Measurements from ENCODE around the gene SDK2. TPM values are rescaled to one million over a fixed set of nuclear protein-coding genes. Genes with fewer than 3 reads are reported as not detected.

Gene SDK2
- total and polyA plus RNA-seq, 3 experiments from 2014 or later: 0.35 to 0.54 (median 0.44) TPM

DNA sequence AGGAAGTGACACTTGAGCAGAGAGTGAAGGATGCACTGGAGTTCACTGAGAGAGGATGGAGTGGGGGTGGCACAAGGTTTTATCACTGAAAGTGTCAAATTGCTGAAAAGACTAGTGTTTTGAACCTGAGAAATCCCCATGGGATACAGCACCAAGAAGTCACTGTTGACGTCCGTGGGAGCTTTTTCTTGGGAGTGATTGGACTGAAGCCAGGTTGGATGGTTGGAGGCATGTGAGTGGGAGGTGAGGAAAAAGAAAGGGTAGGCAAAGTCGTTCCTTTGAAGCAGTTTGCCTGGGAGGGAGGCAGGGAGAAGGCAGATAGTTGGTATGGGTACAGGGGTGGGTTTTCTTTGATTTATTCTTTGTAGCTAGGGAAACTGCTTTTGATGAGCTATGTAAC, 39.9 kb upstream of the SDK2 start:
- H3K27me3 Mint-ChIP-seq: peaks cover 7 to 10% of the 10 kb centered on the region in 2 donors
- POLR2A ChIA-PET: no interaction called here
- no peak for DNase-seq
- CTCF ChIA-PET: no interaction called here
- no peak overlapping the region for H3K4me3 ChIP-seq (ENCODE audit: low read length)
- no peaks in the 10 kb centered on the region for H3K4me1 ChIP-seq (ENCODE audit: insufficient read depth, low read length)
- H3K36me3 Mint-ChIP-seq: peaks cover 0 to 8% (median 0%) of the 10 kb centered on the region in 3 donors
- no peak overlapping the region for H3K27ac Mint-ChIP-seq
- no peak overlapping the region for H3K4me3 Mint-ChIP-seq
- H3K9me3 ChIP-seq (ENCODE audit: low read length): no peaks in the 10 kb centered on the region
- H3K4me1 Mint-ChIP-seq: no peaks in the 10 kb centered on the region
- H3K36me3 ChIP-seq (ENCODE audit: insufficient read depth, low read length): no peaks in the 10 kb centered on the region
- no peak overlapping the region for H3K27ac ChIP-seq (ENCODE audit: low read depth, low read length)
- peaks cover 0 to 10% (median 4%) of the 10 kb centered on the region in 5 donors for H3K9me3 Mint-ChIP-seq
- H3K27me3 ChIP-seq (ENCODE audit: insufficient read depth, low read length, poor library complexity, severe bottlenecking): no peaks in the 10 kb centered on the region

- Mint-ChIP-seq H3K36me3 (peaks cover 0 to 8% (median 0%) of the 10 kb centered on the region in 3 donors), H3K27me3 (peaks cover 7 to 10% of the 10 kb centered on the region in 2 donors), H3K4me1 (no peaks in the 10 kb centered on the region), H3K9me3 (peaks cover 0 to 10% (median 4%) of the 10 kb centered on the region in 5 donors), H3K27ac (no peak overlapping the region), H3K4me3 (no peak overlapping the region)
- ChIA-PET CTCF (no interaction called here), POLR2A (no interaction called here)
- Histone ChIP-seq H3K36me3 (ENCODE audit: insufficient read depth, low read length) (no peaks in the 10 kb centered on the region), H3K4me3 (ENCODE audit: low read length) (no peak overlapping the region), H3K27me3 (ENCODE audit: insufficient read depth, low read length, poor library complexity, severe bottlenecking) (no peaks in the 10 kb centered on the region), H3K9me3 (ENCODE audit: low read length) (no peaks in the 10 kb centered on the region), H3K27ac (ENCODE audit: low read depth, low read length) (no peak overlapping the region), H3K4me1 (ENCODE audit: insufficient read depth, low read length) (no peaks in the 10 kb centered on the region)
- no peak for DNase-seq
Measured at GRCh38 chr17:73683771-73684170, 39.5 kb upstream of the SDK2 start.

- Histone ChIP-seq H3K4me3 (ENCODE audit: low read length) (no peak overlapping the region), H3K4me1 (ENCODE audit: insufficient read depth, low read length) (no peaks in the 10 kb centered on the region), H3K27ac (ENCODE audit: low read depth, low read length) (no peak overlapping the region), H3K36me3 (ENCODE audit: insufficient read depth, low read length) (no peaks in the 10 kb centered on the region), H3K9me3 (ENCODE audit: low read length) (no peaks in the 10 kb centered on the region), H3K27me3 (ENCODE audit: insufficient read depth, low read length, poor library complexity, severe bottlenecking) (no peaks in the 10 kb centered on the region)
- Mint-ChIP-seq H3K9me3 (peaks cover 0 to 10% (median 4%) of the 10 kb centered on the region in 5 donors), H3K4me1 (no peaks in the 10 kb centered on the region), H3K27me3 (peaks cover 10% of the 10 kb centered on the region in 2 donors), H3K36me3 (peaks cover 0 to 8% (median 0%) of the 10 kb centered on the region in 3 donors), H3K4me3 (no peak overlapping the region), H3K27ac (no peak overlapping the region)
- DNase-seq: no peak
- ChIA-PET CTCF (no interaction called here), POLR2A (no interaction called here)
Measured at GRCh38 chr17:73681946-73682345, 37.7 kb upstream of the SDK2 start.

- H3K4me1 ChIP-seq (ENCODE audit: insufficient read depth, low read length): no peaks in the 10 kb centered on the region
- H3K27ac ChIP-seq (ENCODE audit: low read depth, low read length): no peak overlapping the region
- CTCF ChIA-PET: no interaction called here
- no peak for DNase-seq
- H3K36me3 Mint-ChIP-seq: peaks cover 0 to 3% (median 0%) of the 10 kb centered on the region in 3 donors
- peaks cover 0 to 8% (median 4%) of the 10 kb centered on the region in 5 donors for H3K9me3 Mint-ChIP-seq
- no peaks in the 10 kb centered on the region for H3K9me3 ChIP-seq (ENCODE audit: low read length)
- H3K4me3 ChIP-seq (ENCODE audit: low read length): no peak overlapping the region
- no peak overlapping the region for H3K27ac Mint-ChIP-seq
- H3K27me3 Mint-ChIP-seq: peaks cover 12 to 20% of the 10 kb centered on the region in 2 donors
- no peaks in the 10 kb centered on the region for H3K4me1 Mint-ChIP-seq
- H3K36me3 ChIP-seq (ENCODE audit: insufficient read depth, low read length): no peaks in the 10 kb centered on the region
- no peak overlapping the region for H3K4me3 Mint-ChIP-seq
- POLR2A ChIA-PET: no interaction called here
- H3K27me3 ChIP-seq (ENCODE audit: insufficient read depth, low read length, poor library complexity, severe bottlenecking): no peaks in the 10 kb centered on the region
Measured at GRCh38 chr17:73679476-73679875, 35.2 kb upstream of the SDK2 start.

- Histone ChIP-seq H3K9me3 (ENCODE audit: low read length) (no peaks in the 10 kb centered on the region), H3K4me3 (ENCODE audit: low read length) (no peak overlapping the region), H3K36me3 (ENCODE audit: insufficient read depth, low read length) (no peaks in the 10 kb centered on the region), H3K4me1 (ENCODE audit: insufficient read depth, low read length) (no peaks in the 10 kb centered on the region), H3K27me3 (ENCODE audit: insufficient read depth, low read length, poor library complexity, severe bottlenecking) (no peaks in the 10 kb centered on the region), H3K27ac (ENCODE audit: low read depth, low read length) (no peak overlapping the region)
- no peak for DNase-seq
- ChIA-PET POLR2A (interaction anchor here (0.6 kb wide), 1 partner anchor 94 kb away, joined by 3 read pairs; no protein-coding TSS in a partner anchor), CTCF (no interaction called here)
- H3K9me3 Mint-ChIP-seq: peaks cover 0 to 8% (median 4%) of the 10 kb centered on the region in 5 donors
- peaks cover 0 to 3% (median 0%) of the 10 kb centered on the region in 3 donors for H3K36me3 Mint-ChIP-seq
- no peak overlapping the region for H3K27ac Mint-ChIP-seq
- H3K27me3 Mint-ChIP-seq: peaks cover 7 to 20% of the 10 kb centered on the region in 2 donors
- H3K4me1 Mint-ChIP-seq: no peaks in the 10 kb centered on the region
- H3K4me3 Mint-ChIP-seq: no peak overlapping the region
Measured at GRCh38 chr17:73678999-73679398, 34.8 kb upstream of the SDK2 start.

GRCh38 chr17:73669771-73670170, 25.5 kb upstream of the SDK2 start:
- no peak overlapping the region for H3K4me3 Mint-ChIP-seq
- H3K36me3 Mint-ChIP-seq: peaks cover 0 to 19% (median 0%) of the 10 kb centered on the region in 3 donors
- ChIA-PET POLR2A (no interaction called here), CTCF (no interaction called here)
- peaks cover 13 to 47% of the 10 kb centered on the region in 2 donors for H3K27me3 Mint-ChIP-seq
- Histone ChIP-seq H3K27ac (ENCODE audit: low read depth, low read length) (no peak overlapping the region), H3K36me3 (ENCODE audit: insufficient read depth, low read length) (no peaks in the 10 kb centered on the region), H3K4me3 (ENCODE audit: low read length) (no peak overlapping the region), H3K9me3 (ENCODE audit: low read length) (no peaks in the 10 kb centered on the region), H3K4me1 (ENCODE audit: insufficient read depth, low read length) (peaks cover 20% of the 10 kb centered on the region), H3K27me3 (ENCODE audit: insufficient read depth, low read length, poor library complexity, severe bottlenecking) (no peaks in the 10 kb centered on the region)
- peaks cover 6 to 12% (median 11%) of the 10 kb centered on the region in 5 donors for H3K9me3 Mint-ChIP-seq
- H3K4me1 Mint-ChIP-seq: peaks cover 14 to 22% (median 22%) of the 10 kb centered on the region in 3 donors
- DNase-seq: no peak
- H3K27ac Mint-ChIP-seq: no peak overlapping the region

DNA sequence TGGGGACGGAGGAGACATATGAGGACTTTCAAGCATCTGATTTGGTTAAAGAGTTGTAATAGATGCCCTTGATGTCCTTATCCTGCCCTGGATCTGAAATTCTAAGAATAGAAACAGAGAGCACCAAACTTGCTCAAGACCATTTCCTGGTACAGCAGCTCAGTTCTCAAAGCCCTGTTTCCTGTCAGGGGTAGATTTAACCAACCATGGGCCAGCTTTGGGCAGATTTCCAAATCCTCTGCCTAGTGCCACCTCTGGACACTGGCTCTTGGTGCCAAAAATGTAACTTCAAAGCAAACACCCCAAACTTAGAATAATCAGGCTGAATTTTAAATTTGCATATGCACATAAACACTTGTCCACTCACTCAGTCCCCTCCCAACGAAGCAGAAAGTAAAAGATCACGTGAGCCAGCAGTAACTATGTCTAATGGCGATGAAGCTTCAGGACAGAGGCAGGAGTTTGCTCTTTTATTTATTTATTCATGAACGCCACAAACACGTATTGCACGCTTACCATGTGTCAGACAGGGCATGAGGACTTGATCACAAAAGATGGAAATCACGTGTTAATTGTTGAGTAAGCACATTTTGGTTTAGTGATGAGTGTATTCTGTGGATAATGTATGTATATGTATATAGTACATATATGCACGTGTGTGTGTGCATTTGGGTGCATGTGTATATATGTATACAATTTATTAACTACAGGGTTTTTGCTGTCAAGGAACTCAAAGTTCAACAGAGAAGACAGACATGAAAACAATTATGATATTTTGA, 23.1 kb upstream of the SDK2 start:
- peaks cover 0 to 19% (median 0%) of the 10 kb centered on the region in 3 donors for H3K36me3 Mint-ChIP-seq
- peaks cover 6 to 12% (median 11%) of the 10 kb centered on the region in 5 donors for H3K9me3 Mint-ChIP-seq
- H3K4me1 Mint-ChIP-seq: peaks cover 14 to 22% (median 22%) of the 10 kb centered on the region in 3 donors
- Histone ChIP-seq H3K9me3 (ENCODE audit: low read length) (no peaks in the 10 kb centered on the region), H3K27me3 (ENCODE audit: insufficient read depth, low read length, poor library complexity, severe bottlenecking) (no peaks in the 10 kb centered on the region), H3K4me3 (ENCODE audit: low read length) (no peak overlapping the region), H3K36me3 (ENCODE audit: insufficient read depth, low read length) (no peaks in the 10 kb centered on the region), H3K27ac (ENCODE audit: low read depth, low read length) (no peak overlapping the region), H3K4me1 (ENCODE audit: insufficient read depth, low read length) (peaks cover 20% of the 10 kb centered on the region)
- H3K27ac Mint-ChIP-seq: peak overlapping the region in 2 of 8 donors; percentile 7 to 54
- DNase-seq: no peak
- peak overlapping the region in 5 of 7 donors; percentile 38 to 62 (median 46) for H3K4me3 Mint-ChIP-seq
- H3K27me3 Mint-ChIP-seq: peaks cover 12 to 38% of the 10 kb centered on the region in 2 donors
- CTCF ChIA-PET: no interaction called here
- POLR2A ChIA-PET: interaction anchor here (0.8 kb wide), 1 partner anchor 93 kb away, joined by 3 read pairs; no protein-coding TSS in a partner anchor

DNA sequence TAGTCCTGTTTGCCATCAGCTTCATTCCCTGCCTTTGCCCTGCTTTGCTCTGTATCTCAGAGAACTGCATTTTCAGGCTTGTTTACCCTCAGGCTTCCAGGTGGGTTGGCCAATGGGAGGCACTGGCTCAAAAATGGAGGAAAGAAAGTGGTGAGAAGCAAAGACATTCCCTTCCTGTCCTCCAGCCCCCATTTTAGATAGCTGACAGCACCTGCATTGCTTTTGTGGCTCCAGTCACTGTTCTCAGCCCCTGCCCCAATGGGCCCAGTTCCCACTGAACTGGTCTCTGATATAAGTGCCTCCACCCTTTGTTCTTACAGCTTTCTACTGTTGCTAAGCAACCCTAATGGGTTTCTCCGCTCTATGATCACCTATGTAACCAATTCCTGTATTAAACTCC, 19.4 kb upstream of the SDK2 start:
- H3K4me3 Mint-ChIP-seq: no peak overlapping the region
- H3K27ac Mint-ChIP-seq: no peak overlapping the region
- Histone ChIP-seq H3K27me3 (ENCODE audit: insufficient read depth, low read length, poor library complexity, severe bottlenecking) (no peaks in the 10 kb centered on the region), H3K36me3 (ENCODE audit: insufficient read depth, low read length) (no peaks in the 10 kb centered on the region), H3K27ac (ENCODE audit: low read depth, low read length) (no peak overlapping the region), H3K9me3 (ENCODE audit: low read length) (no peaks in the 10 kb centered on the region), H3K4me1 (ENCODE audit: insufficient read depth, low read length) (peaks cover 20% of the 10 kb centered on the region), H3K4me3 (ENCODE audit: low read length) (no peak overlapping the region)
- H3K9me3 Mint-ChIP-seq: peaks cover 0 to 2% (median under 1%) of the 10 kb centered on the region in 5 donors
- ChIA-PET CTCF (no interaction called here), POLR2A (no interaction called here)
- H3K4me1 Mint-ChIP-seq: peaks cover 14 to 22% (median 22%) of the 10 kb centered on the region in 3 donors
- peaks cover 12 to 47% of the 10 kb centered on the region in 2 donors for H3K27me3 Mint-ChIP-seq
- DNase-seq: no peak
- peaks cover 0 to 8% (median 0%) of the 10 kb centered on the region in 3 donors for H3K36me3 Mint-ChIP-seq

All from CD8-positive, alpha-beta memory T cell (primary cell).